Astrocyte of the cerebellum (primary cell): ENCODE measurements around the gene SH3RF3.
"Not testable (repeated sequence)": the region's sequence is repeated elsewhere in the genome, so short reads cannot be mapped to it uniquely, and the experiment has no call there.

Experiments
- DNase-seq: peaks from one replicate; pipeline ENCODE4 v3.0.0-alpha.2; 2011; ENCODE audit warnings: low read depth
- H3K4me3 ChIP-seq: 2 replicates; pipeline ENCODE4 v1.5.1; 2011; ENCODE audit warnings: mild to moderate bottlenecking, low read depth, low read length, moderate library complexity
- CTCF ChIP-seq: IDR thresholded peaks from 2 replicates; pipeline ENCODE4 v1.5.1; 2012; ENCODE audit warnings: low read length, low read depth, moderate library complexity, mild to moderate bottlenecking; ENCODE audit errors: missing control alignments
- in situ Hi-C: cut with HindIII; loops from 2 replicates; pipeline ENCODE4 v1.10.0; 2017; ENCODE audit warnings: low sequenced_read_pairs

The SH3RF3 gene

GRCh38 chr2:109222422-109222821 is 93.4 kb downstream of the SH3RF3 start:
- in situ Hi-C loops: no loop called here
- no peak for DNase-seq
- no peak for TF ChIP-seq CTCF
- H3K4me3 ChIP-seq: no peak overlapping the region

GRCh38 chr2:109222825-109223471 is 93.9 kb downstream of the SH3RF3 start:
- H3K4me3 ChIP-seq: no peak overlapping the region

GRCh38 chr2:109223490-109223889 is 94.5 kb downstream of the SH3RF3 start:
- DNase-seq: no peak
- in situ Hi-C loops: no loop called here
- TF ChIP-seq CTCF: no peak
- no peak overlapping the region for H3K4me3 ChIP-seq

More at GRCh38 chr2:109222825-109223471, 93.9 kb downstream of the SH3RF3 start:
- no peak for DNase-seq
- in situ Hi-C loops: no loop called here
- peak; percentile 17 for TF ChIP-seq CTCF

GRCh38 chr2:109224341-109224740 is 95.3 kb downstream of the SH3RF3 start:
- in situ Hi-C loops, H3K4me3 ChIP-seq, DNase-seq: not testable (repeated sequence)

GRCh38 chr2:109225170-109225782 is 96.3 kb downstream of the SH3RF3 start:
- no peak for TF ChIP-seq CTCF
- DNase-seq: no peak
- H3K4me3 ChIP-seq: no peak overlapping the region
- in situ Hi-C loops: no loop called here

- in situ Hi-C loops: no loop called here
- no peak overlapping the region for H3K4me3 ChIP-seq
- TF ChIP-seq CTCF: no peak
- DNase-seq: no peak
These were observed 97.1 kb downstream of the SH3RF3 start for GRCh38 chr2:109226128-109226527.

- DNase-seq: no peak
- in situ Hi-C loops: no loop called here
- H3K4me3 ChIP-seq: no peak overlapping the region
- TF ChIP-seq CTCF: no peak
These were observed 97.6 kb downstream of the SH3RF3 start for GRCh38 chr2:109226622-109227021.
